Stimulated activated CD8-positive, alpha-beta memory T cell treated with anti-CD3 and anti-CD28 coated beads, Interleukin-12 subunit alpha, Interleukin-12 subunit beta, amount 100 ng/mL, for 4 hours (primary cell): ENCODE results near the gene PRICKLE2.

ENCODE experiments used
- DNase-seq: peaks from one replicate; pipeline ENCODE4 v3.0.0-alpha.2; 2020; ENCODE audit warnings: low read depth

PRICKLE2 gene

DNA sequence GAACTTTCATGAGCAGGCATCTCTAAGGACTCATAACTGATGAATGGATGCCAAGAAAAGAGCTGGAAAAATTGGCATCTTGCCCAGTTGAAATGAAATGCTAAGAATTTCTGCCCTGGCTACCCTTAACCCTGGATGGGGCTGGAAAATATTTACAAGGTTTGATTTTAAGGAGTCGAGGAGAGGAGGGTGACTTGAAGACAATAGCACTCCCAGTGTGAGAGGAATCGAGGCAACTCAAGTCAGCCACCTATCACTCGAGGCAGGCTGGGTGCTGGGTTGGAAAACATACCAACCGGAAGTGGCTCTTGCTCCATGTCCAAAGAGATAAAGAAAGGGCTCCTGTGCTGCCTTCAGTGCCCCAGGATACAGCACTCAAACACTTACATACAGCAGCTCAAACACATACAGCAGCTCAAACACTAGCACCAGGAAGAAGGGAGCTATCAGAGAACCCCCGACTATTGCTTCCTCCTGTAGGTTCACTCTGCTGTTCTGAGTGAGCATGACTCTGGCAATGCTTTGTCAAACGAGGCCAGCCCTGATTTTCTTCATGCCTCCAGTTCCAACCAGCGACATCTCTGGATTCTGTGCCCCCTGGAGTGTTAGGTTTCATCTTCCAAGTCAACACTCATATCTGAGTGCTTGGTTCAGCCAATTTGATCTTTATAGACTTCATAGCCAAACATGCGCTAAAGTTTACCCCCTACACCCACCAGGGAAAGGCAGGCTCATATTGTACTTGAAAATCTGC, 4.9 kb downstream of the PRICKLE2 start:
- no peak for DNase-seq

DNA sequence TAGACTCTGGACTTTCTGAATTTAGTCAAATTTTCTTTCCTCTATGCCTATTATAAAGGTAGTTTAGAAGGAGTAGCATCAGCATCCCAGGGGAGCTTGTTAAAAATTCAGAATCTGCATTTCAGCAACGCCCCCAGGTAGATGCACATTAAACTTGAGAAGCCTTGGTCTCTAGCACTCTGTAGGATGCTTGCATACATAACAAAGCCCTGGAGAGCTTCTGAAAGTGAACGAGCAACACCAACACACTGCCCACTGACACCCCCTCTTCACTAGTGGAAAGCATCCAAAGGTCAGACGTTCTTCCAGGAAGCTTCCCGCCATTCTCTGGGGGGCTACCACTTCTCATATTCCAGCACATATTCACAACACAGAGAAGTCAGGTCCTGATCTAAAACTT, 6.5 kb downstream of the PRICKLE2 start:
- no peak for DNase-seq

DNA sequence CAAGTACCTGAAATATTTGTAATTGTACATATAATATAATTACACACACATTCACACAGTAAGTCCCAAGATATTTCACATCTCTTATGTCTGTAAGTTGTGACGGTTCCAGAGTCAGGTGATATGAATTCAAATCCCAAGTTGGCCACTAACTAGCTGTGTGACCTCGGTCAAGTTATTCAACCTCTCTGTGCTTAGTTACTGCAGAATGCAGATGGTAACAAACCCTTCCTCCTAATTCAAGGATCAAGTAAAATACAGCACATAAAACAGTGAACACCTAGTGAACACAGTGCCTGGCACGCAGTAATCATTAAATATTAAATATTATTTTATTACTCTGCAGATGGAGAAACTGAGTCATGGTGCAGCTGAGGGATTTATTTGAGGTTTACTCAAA, 6.9 kb downstream of the PRICKLE2 start:
- no peak for DNase-seq

DNA sequence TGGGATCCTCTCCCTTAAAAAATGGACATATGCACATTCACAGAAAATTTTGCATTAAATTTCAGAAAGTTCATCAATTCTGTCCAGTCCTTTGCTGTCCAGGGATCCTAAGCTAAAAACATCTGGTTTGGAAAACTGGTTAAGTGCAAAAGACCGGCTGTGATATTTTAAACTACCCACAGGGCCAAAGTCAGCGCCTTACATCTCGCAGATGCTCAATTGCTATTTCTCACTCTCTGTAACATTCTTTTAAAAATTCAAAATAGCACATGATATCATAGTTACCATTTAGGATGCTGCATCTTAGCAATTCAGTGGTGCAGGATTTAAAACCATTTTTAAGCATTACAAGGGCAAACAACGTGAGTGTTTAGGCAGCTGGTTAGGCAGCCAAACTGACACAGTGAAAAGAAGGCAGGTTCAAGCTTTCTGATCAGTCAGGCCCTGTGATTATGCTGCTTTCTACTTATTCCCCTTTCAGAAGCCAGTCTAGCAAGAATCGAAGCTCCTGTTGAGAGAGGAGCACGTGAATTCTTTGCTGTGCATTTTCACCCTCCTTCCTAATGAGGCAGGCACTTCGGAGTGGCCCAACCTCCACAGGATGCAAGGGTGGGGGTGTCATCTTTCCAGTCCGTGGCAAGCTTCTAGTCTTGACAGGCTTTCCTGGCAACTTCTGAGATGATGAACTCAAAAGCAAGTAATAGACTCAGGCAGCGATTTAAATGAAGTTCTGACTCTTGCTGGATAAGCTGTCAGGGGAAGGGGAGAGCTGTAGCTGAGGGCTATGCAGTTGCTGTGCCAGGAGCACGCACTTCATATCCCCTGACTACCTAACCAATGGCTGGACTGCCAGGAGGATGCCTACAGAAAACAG, 8.8 kb downstream of the PRICKLE2 start:
- DNase-seq: no peak

GRCh38 chr3:64215559-64215958, 9.7 kb downstream of the PRICKLE2 start:
- DNase-seq: no peak

- no peak for DNase-seq
Measured at GRCh38 chr3:64215103-64215502, 10.2 kb downstream of the PRICKLE2 start.

DNA sequence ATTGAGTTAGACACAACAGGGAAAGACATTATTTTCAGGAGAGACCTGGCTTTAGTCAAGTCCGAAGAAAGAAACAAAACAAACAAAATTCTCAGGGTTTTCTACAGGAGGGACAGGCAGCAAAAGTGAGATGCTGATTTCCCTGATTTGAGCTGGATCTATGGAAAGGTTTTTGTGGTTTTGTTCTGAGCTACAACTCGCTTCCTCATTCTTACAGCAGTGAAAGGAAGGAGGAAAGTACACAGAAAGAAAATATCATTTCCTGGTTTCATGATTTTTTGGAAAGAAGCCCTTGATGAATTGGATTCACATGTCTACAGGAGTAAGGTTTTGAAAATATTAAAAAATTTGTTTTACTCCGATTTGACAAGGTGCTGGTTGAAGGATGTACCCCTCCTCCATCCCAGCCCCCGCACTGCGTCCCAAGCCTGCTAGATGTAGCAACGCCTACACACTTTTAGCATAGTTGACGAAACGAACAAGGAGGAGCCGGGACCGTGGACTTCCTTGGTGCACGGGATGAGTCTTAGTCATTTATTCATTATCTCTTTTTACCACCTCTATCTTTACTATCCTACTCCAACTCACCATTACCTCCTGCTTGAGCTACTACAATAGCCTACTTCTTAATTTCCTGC, 10.8 kb downstream of the PRICKLE2 start:
- no peak for DNase-seq

DNA sequence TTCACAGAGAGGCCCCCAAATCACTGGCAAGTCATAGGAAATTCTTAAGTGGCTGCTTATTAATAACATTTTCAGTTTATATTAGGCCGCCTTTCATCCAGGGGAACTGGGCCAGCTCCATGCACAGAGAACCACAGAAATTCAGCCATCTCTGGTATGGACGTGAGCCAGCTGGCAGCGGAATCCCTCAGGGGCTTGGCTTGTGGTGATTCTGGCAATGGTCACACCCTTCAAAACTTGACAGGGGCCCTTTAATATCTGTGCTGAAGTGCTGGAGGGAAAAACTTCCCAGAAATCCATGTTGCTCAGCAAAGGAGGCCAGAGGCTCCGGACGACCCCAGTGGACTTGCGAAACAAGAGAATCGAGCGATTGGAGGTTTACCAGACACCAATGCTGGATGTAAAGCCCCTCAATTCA, 11.3 kb downstream of the PRICKLE2 start:
- no peak for DNase-seq

DNA sequence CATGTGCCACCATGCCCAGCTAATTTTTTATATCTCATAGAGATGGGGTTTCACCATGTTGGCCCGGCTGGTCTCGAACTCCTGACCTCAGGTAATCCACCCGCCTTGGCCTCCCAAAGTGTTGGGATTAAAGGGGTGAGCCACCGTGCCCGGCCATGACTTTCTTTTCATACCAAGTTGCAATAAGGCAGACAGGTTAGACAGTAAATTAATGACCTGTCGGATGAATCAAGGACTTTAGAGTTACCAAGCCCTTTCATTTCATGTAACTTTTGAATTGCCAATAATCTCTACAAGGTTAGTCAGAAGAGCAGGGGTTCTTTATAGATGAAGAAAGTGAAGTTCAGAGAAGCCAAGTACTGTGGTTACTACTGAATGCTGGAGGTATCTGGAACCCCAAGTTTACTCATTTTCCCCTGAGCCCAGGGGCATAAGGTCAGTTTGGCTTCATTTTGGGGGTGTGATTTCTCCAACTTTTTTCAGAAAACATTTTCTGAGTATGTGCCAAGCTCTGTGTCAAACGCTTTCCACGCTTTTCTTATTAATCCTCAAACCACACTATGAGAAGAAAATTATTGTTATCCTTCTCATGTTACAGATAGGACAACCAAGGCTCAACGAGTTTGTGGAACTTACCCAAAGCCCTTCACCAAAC, 11.9 kb downstream of the PRICKLE2 start:
- no peak for DNase-seq

DNA sequence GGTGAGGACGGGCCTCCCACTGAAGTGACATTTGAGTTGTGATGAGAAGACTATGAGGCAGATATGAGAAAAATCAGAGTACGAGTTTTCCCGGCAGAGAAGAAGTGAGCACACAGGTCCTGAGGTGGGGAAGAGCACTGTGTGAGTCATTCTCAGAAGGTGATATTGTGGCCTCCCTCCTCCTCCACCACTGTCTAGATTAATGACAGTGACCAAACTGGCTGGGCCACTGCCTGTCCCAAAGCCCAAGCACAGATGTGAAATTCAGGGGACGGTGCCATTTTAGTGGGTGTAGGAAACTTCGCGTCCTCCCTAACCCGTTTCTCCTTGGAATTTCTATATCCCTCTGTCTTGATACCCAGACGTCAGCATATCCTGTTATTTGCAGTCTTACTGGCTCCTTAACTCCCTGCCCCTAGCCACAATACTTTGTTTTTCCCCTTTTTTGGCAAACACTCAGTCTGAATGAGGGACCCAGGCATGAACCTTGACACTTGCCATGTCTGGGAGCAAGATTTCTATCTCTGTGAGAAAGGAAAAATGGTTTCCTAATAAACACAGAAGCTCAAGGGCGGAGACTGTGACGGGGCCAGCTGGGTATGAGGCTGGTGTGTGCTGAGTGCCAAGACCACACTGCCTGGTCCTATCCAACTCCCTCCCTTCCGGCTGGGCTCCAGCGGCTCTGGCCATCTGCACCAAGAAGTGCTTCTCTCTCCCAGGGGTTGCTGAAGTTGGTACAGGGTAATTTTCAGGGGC, 15.2 kb downstream of the PRICKLE2 start:
- DNase-seq: no peak

DNA sequence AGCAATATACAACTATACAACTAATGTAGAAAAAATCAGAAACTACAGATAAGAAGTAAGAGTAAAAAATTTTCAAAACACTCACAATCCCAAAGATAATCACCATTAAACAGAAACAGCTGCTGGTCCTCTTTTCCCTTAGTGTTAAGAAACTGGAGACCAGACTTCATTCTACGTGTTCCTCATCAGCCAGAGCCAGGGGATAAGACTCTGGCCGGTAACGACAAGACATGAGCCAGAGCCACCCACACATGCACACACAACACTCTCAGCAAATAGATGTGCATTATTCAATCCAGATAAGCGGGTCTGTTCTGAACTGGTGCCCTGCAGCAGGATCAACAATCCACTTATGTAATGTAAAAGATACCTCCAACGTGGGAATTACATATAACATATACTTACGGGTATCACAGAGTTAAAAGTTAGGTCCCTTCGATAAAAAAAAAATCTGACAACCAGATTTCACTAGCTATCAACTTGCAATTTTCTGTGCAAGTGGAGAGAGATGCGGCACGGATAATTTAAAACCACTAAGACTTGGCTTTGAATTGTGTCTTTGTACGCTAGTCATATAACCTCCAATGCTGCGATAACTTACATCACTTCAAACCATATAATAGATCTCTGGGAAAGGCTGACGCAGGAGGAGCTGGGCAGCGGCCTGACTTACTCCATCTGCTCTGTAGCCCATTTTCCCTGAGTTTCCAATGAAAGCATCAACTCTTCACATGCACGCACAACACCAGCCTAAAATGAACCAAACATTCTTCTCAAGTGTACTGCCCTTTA, 17.8 kb downstream of the PRICKLE2 start:
- no peak for DNase-seq

GRCh38 chr3:64203969-64204908, 21.0 kb downstream of the PRICKLE2 start:
- no peak for DNase-seq

DNA sequence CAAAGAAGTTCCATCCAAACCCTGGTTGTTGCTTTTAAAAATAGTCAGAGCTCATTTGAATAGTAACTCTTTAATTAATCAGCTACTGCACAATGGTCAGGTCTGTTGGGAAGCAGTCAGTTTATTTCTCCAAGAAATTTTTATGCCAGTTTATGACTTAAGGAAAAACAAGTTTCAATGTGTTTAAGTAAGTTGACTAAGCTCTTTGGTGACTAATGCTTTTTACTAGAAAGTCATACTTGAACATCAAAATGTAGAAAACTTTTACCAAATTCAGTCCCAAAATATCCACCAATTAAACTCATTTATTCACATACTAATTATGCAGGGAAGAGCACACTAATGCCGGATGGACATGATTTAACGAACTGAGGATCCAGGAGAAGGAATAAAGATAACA, 22.1 kb downstream of the PRICKLE2 start:
- no peak for DNase-seq

DNA sequence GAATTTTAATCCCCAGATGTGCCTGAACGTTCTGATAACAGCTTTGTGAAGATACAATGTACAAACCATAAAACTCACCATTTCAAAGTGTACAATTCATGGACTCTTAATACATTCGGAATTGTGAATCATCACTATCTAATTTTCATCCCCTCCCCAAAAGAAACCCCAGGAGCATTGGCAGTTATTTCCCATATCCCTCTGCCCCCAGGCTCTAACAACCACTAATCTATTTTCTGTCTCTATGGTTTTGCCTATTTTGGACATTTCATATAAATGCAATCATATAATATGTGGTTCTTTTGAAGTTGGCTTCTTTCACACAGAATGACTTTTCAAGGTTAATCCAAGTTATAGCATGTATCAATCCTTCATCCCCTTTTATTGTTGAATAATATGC, 25.3 kb downstream of the PRICKLE2 start:
- no peak for DNase-seq

- DNase-seq: no peak
Measured at GRCh38 chr3:64196236-64196929, 28.9 kb downstream of the PRICKLE2 start.

DNA sequence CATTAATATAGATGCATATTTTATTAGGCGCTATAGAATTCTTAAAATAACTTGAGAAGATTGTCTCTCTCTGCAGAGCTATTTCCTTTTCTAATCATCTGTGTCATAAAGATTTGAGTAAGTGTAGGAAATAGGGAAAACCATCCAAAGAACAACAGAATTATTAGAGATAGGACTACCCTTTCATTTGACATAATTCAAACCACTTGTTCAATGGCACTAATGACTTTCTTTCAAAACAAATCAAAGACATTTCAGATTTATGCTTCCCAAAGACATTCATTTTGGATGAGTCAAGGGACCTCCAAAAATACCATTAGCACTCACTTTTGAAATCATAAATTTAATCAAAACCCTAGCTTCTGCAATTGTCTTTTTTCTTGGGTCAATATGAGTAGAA, 29.5 kb downstream of the PRICKLE2 start:
- no peak for DNase-seq

DNA sequence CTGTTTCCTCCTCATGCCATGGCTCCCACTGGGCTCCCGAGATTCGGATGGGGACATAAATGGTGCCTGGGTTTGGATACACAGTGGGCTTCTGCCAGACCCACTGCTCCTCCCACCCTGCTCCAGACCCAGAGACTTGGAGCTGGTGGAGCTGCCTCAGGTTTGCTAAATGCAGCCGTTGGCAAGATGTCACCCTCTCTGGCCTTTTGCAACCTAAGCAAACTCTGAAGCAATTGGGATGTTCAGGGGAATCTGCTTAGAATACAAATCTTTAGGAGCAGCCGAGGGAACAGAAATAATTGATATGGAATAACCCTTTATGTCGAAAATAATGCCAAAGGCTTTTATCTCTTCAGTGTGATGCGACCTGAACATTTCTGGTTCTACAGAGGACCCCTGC, 33.4 kb downstream of the PRICKLE2 start:
- no peak for DNase-seq

- DNase-seq: no peak
Measured at GRCh38 chr3:64190517-64191515, 34.5 kb downstream of the PRICKLE2 start.
